ENCODE measurements around the gene HMCN1. TPM values are rescaled to one million over a fixed set of nuclear protein-coding genes. Genes with fewer than 3 reads are reported as not detected.

Gene HMCN1
- total and polyA plus RNA-seq, 2 experiments from 2014 or later = 1.6 to 8.7 TPM

- no peak overlapping the region for H2AFZ ChIP-seq
- peaks cover 7% of the 10 kb centered on the region; the same call in 1 of the 2 replicates for H3K4me1 ChIP-seq (ENCODE audit: insufficient read depth)
- no peaks in the 10 kb centered on the region for H4K20me1 ChIP-seq (replicated peaks; ENCODE audit: insufficient read depth)
- no peak overlapping the region for H3K4me2 ChIP-seq
- no peaks in the 10 kb centered on the region for H3K79me2 ChIP-seq (replicated peaks; ENCODE audit: insufficient read depth)
- DNase-seq (ENCODE audit: low spot score) (peak; percentile 78), ATAC-seq (peak; percentile 85)
- no peaks in the 10 kb centered on the region for H3K9me3 Mint-ChIP-seq
- H3K27me3 ChIP-seq (ENCODE audit: insufficient read depth) = no peaks in the 10 kb centered on the region
- no peaks in the 10 kb centered on the region for H3F3A ChIP-seq (replicated peaks; ENCODE audit: low read depth)
- no peak overlapping the region for H3K4me3 ChIP-seq
- peaks cover 13% of the 10 kb centered on the region for H3K4me1 Mint-ChIP-seq
- H3K27me3 Mint-ChIP-seq (ENCODE audit: insufficient read depth, low read depth, poor library complexity) = peaks cover 2% of the 10 kb centered on the region
- no peaks in the 10 kb centered on the region for H3K36me3 ChIP-seq (ENCODE audit: insufficient read depth)
- no peak overlapping the region for H3K4me3 Mint-ChIP-seq
- no peak overlapping the region for H3K27ac ChIP-seq (ENCODE audit: low read depth)
- peak overlapping the region; percentile 80 for H3K27ac Mint-ChIP-seq
- no peaks in the 10 kb centered on the region for H3K9me2 ChIP-seq (ENCODE audit: insufficient read depth)
- TF ChIP-seq STAT1 (IDR thresholded peaks at IDR 0.05; ENCODE audit: unreplicated experiment) = no peak
- TF ChIP-seq CTCF (conservative IDR thresholded peaks at IDR 0.05; ENCODE audit: low read depth in 2 of 2) = peak; percentile 71 to 88
- no peaks in the 10 kb centered on the region for H3K36me3 Mint-ChIP-seq (ENCODE audit: low read depth)
Observed at GRCh38 chr1:185813401-185813979, 79.3 kb downstream of the HMCN1 start.

GRCh38 chr1:185816460-185816859 lies 82.3 kb downstream of the HMCN1 start:
- Histone ChIP-seq H3K27me3 (ENCODE audit: insufficient read depth) (no peaks in the 10 kb centered on the region), H3K27ac (ENCODE audit: low read depth) (no peak overlapping the region), H3K79me2 (replicated peaks; ENCODE audit: insufficient read depth) (no peaks in the 10 kb centered on the region), H3K4me3 (no peak overlapping the region), H3K4me1 (ENCODE audit: insufficient read depth) (peaks cover under 1% of the 10 kb centered on the region; the same call in 1 of the 2 replicates), H2AFZ (no peak overlapping the region), H3K36me3 (ENCODE audit: insufficient read depth) (no peaks in the 10 kb centered on the region), H3F3A (replicated peaks; ENCODE audit: low read depth) (no peaks in the 10 kb centered on the region), H3K4me2 (no peak overlapping the region), H4K20me1 (replicated peaks; ENCODE audit: insufficient read depth) (no peaks in the 10 kb centered on the region), H3K9me2 (ENCODE audit: insufficient read depth) (no peaks in the 10 kb centered on the region)
- H3K27me3 Mint-ChIP-seq (ENCODE audit: insufficient read depth, low read depth, poor library complexity) = peaks cover 2% of the 10 kb centered on the region
- no peak overlapping the region for H3K27ac Mint-ChIP-seq
- H3K4me1 Mint-ChIP-seq = peaks cover 6% of the 10 kb centered on the region
- peaks cover 3% of the 10 kb centered on the region; the same call in 1 of the 3 replicates for H3K36me3 Mint-ChIP-seq (ENCODE audit: low read depth)
- ATAC-seq = no peak
- no peaks in the 10 kb centered on the region for H3K9me3 Mint-ChIP-seq
- TF ChIP-seq STAT1 (IDR thresholded peaks at IDR 0.05; ENCODE audit: unreplicated experiment) (no peak), EZH2phosphoT487 (IDR thresholded peaks at IDR 0.05; ENCODE audit: unreplicated experiment) (no peak), REST (IDR thresholded peaks at IDR 0.05; ENCODE audit: unreplicated experiment) (no peak)
- H3K4me3 Mint-ChIP-seq = no peak overlapping the region
- DNase-seq (ENCODE audit: low spot score) = no peak
